Measurements from ENCODE around the gene ARPP21. TPM values are rescaled to one million over a fixed set of nuclear protein-coding genes. Genes with fewer than 3 reads are reported as not detected.

Gene ARPP21
- total RNA-seq, 1 experiment from 2014 or later = not detected

GRCh38 chr3:35739181-35739809 lies 100.0 kb downstream of the ARPP21 start (continued):
- no peak for TF ChIP-seq ZNF671 (CRISPR knock-in tag; IDR thresholded peaks at IDR 0.05)
- TF ChIP-seq KAT7 (CRISPR knock-in tag; IDR thresholded peaks at IDR 0.05; ENCODE audit: borderline replicate concordance) = no peak
- TF ChIP-seq STAT6 (CRISPR knock-in tag; conservative IDR thresholded peaks at IDR 0.05; ENCODE audit: low read depth) = no peak
- TF ChIP-seq NFE2L1 (CRISPR knock-in tag; IDR thresholded peaks at IDR 0.05) = no peak

- CTCF ChIA-PET = interaction anchor here (0.7 kb wide), 1 partner anchor 169 kb away, joined by 3 read pairs; no protein-coding TSS in a partner anchor
- H3K4me3 Mint-ChIP-seq = no peak overlapping the region
- H3K9me3 Mint-ChIP-seq = no peaks in the 10 kb centered on the region
- H3K27ac Mint-ChIP-seq = no peak overlapping the region
- DNase-seq (ENCODE audit: low spot score) (no peak), ATAC-seq (no peak)
- TF ChIP-seq ATF3 (CRISPR knock-in tag; conservative IDR thresholded peaks at IDR 0.05) (no peak), TCF7 (CRISPR knock-in tag; IDR thresholded peaks at IDR 0.05; ENCODE audit: low read depth) (no peak)
- no peaks in the 10 kb centered on the region for H3K36me3 Mint-ChIP-seq
- peaks cover 18% of the 10 kb centered on the region for H3K4me1 Mint-ChIP-seq
- peaks cover 69% of the 10 kb centered on the region for H3K27me3 Mint-ChIP-seq (ENCODE audit: low read depth)
- POLR2A ChIA-PET = no interaction called here
These were observed 100.7 kb downstream of the ARPP21 start for GRCh38 chr3:35739964-35740527.

- DNase-seq (ENCODE audit: low spot score) (no peak), ATAC-seq (no peak)
- Mint-ChIP-seq H3K4me3 (no peak overlapping the region), H3K27me3 (ENCODE audit: low read depth) (peaks cover 73% of the 10 kb centered on the region), H3K9me3 (no peaks in the 10 kb centered on the region), H3K36me3 (no peaks in the 10 kb centered on the region), H3K4me1 (peaks cover 18% of the 10 kb centered on the region), H3K27ac (no peak overlapping the region)
- POLR2A ChIA-PET = no interaction called here
- CTCF ChIA-PET = no interaction called here
- no peak for TF ChIP-seq ZNF671 (CRISPR knock-in tag; IDR thresholded peaks at IDR 0.05)
- TF ChIP-seq GABPB1 (CRISPR knock-in tag; IDR thresholded peaks at IDR 0.05) = no peak
- no peak for TF ChIP-seq SMAD3 (CRISPR knock-in tag; IDR thresholded peaks at IDR 0.05; ENCODE audit: borderline replicate concordance)
- no peak for TF ChIP-seq ZNF263 (CRISPR knock-in tag; IDR thresholded peaks at IDR 0.05; ENCODE audit: low read depth)
- TF ChIP-seq CBFB (CRISPR knock-in tag; IDR thresholded peaks at IDR 0.05; ENCODE audit: low read depth) = no peak
- TF ChIP-seq NR2C2 (CRISPR knock-in tag; IDR thresholded peaks at IDR 0.05) = no peak
- TF ChIP-seq ARID4B (CRISPR knock-in tag; IDR thresholded peaks at IDR 0.05; ENCODE audit: borderline replicate concordance) = no peak
- TF ChIP-seq IRF2 (CRISPR knock-in tag; IDR thresholded peaks at IDR 0.05; ENCODE audit: borderline replicate concordance, low read depth) = no peak
- TF ChIP-seq MYBL2 (CRISPR knock-in tag; IDR thresholded peaks at IDR 0.05) = no peak
- TF ChIP-seq NFYB (CRISPR knock-in tag; conservative IDR thresholded peaks at IDR 0.05; ENCODE audit: low read depth) = no peak
- no peak for TF ChIP-seq FOXP4 (CRISPR knock-in tag; IDR thresholded peaks at IDR 0.05)
- TF ChIP-seq ZMAT4 (CRISPR knock-in tag; IDR thresholded peaks at IDR 0.05) = no peak
- no peak for TF ChIP-seq AR (CRISPR knock-in tag; IDR thresholded peaks at IDR 0.05)
These were observed 103.9 kb downstream of the ARPP21 start for GRCh38 chr3:35743218-35743617.

Measured in WTC11 (cell line).